Transverse colon (tissue), 4 donors: ENCODE measurements around the gene GRIN3B.

Experiments used
- CTCF ChIP-seq, 5 experiments: fragments of 200-600 bp in 3 of 5; fragments of 450-650 bp in 2 of 5; sonication (generic) in 3 of 5; IDR thresholded peaks; 1 replicate in 2 of 5; 2 replicates in 3 of 5; pipeline ENCODE4 v1.5.1; 2016 to 2017; ENCODE audit warnings: antibody characterized with exemption in 5 of 5, inconsistent platforms in 3 of 5, mild to moderate bottlenecking in 2 of 5, moderate library complexity in 1 of 5
- EP300 ChIP-seq: sonication (generic); formaldehyde crosslinking; IDR thresholded peaks from one replicate; pipeline ENCODE4 v1.6.1; 2017; ENCODE audit warnings: antibody characterized with exemption, low read depth
- POLR2A ChIP-seq: fragments of 450-650 bp; IDR thresholded peaks from one replicate; pipeline ENCODE4 v1.6.1; 2016; ENCODE audit warnings: antibody characterized with exemption, mild to moderate bottlenecking, moderate library complexity
- POLR2AphosphoS5 ChIP-seq, 3 donors: sonication (generic); formaldehyde crosslinking; IDR thresholded peaks; one replicate each; pipeline ENCODE4 v1.6.1; 2016; ENCODE audit warnings: antibody characterized with exemption in 3 of 3

GRCh38 chr19:974564-975257 lies 25.5 kb upstream of the GRIN3B start:
- TF ChIP-seq POLR2AphosphoS5 (IDR thresholded peaks at IDR 0.05) (no peak), CTCF (IDR thresholded peaks at IDR 0.05) (no peak), EP300 (no peak), POLR2A (no peak)
